Stimulated activated CD8-positive, alpha-beta memory T cell treated with anti-CD3 and anti-CD28 coated beads, Interleukin-15, amount 100 ng/mL, for 48 hours (primary cell): ENCODE results near the gene EGLN3.

Source experiments
- DNase-seq, 2 donors: peaks; one replicate each; pipeline ENCODE4 v3.0.0-alpha.2; 2020; ENCODE audit warnings: low read depth in 2 of 2

EGLN3 gene

GRCh38 chr14:33962016-33962415 lies 11.1 kb upstream of the EGLN3 start:
- no peak for DNase-seq

GRCh38 chr14:33959692-33960151 lies 8.8 kb upstream of the EGLN3 start:
- DNase-seq: no peak

- DNase-seq: no peak
Measured at GRCh38 chr14:33958605-33959226, 7.8 kb upstream of the EGLN3 start.

- DNase-seq: no peak
Measured at GRCh38 chr14:33957993-33958392, 7.1 kb upstream of the EGLN3 start.

- no peak for DNase-seq
Measured at GRCh38 chr14:33957299-33957698, 6.4 kb upstream of the EGLN3 start.

- DNase-seq: no peak
Measured at GRCh38 chr14:33956640-33957039, 5.8 kb upstream of the EGLN3 start.

- DNase-seq: no peak
Measured at GRCh38 chr14:33954016-33954598, 3.2 kb upstream of the EGLN3 start.

GRCh38 chr14:33952541-33952940 lies 1.7 kb upstream of the EGLN3 start:
- DNase-seq: no peak

- no peak for DNase-seq
Measured at GRCh38 chr14:33951183-33951840, 438 bp upstream of the EGLN3 start.

- DNase-seq: no peak
Measured at GRCh38 chr14:33949411-33949893, 1.4 kb downstream of the EGLN3 start.

- no peak for DNase-seq
Measured at GRCh38 chr14:33948869-33949408, 1.9 kb downstream of the EGLN3 start.

- no peak for DNase-seq
Measured at GRCh38 chr14:33948145-33948868, 2.6 kb downstream of the EGLN3 start.

GRCh38 chr14:33946679-33947476 lies 4.0 kb downstream of the EGLN3 start:
- DNase-seq: no peak

GRCh38 chr14:33945210-33946088 lies 5.4 kb downstream of the EGLN3 start:
- DNase-seq: no peak

- DNase-seq: no peak
Measured at GRCh38 chr14:33943096-33943883, 7.6 kb downstream of the EGLN3 start.

GRCh38 chr14:33941718-33942117 lies 9.2 kb downstream of the EGLN3 start:
- no peak for DNase-seq

GRCh38 chr14:33940561-33941011 lies 10.3 kb downstream of the EGLN3 start:
- no peak for DNase-seq

- no peak for DNase-seq
Measured at GRCh38 chr14:33938131-33938949, 12.5 kb downstream of the EGLN3 start.
